Astrocyte (in vitro differentiated cells and primary cell): ENCODE results near the gene BTG2.
"Not testable (repeated sequence)": the region's sequence is repeated elsewhere in the genome, so short reads cannot be mapped to it uniquely, and the experiment has no call there.

Experiments
- EZH2 ChIP-seq: IDR thresholded peaks from 2 replicates; pipeline ENCODE4 v1.6.1; 2012; ENCODE audit warnings: mild to moderate bottlenecking, low read length, inconsistent platforms; ENCODE audit not compliant: insufficient read depth
- TF ChIP-seq, protein P1 (sequence below): IDR thresholded peaks from 2 replicates; pipeline ENCODE4 v1.5.1; 2011; ENCODE audit warnings: low read depth, mild to moderate bottlenecking, inconsistent platforms, low read length, moderate library complexity; ENCODE audit not compliant: insufficient read depth

DNA sequence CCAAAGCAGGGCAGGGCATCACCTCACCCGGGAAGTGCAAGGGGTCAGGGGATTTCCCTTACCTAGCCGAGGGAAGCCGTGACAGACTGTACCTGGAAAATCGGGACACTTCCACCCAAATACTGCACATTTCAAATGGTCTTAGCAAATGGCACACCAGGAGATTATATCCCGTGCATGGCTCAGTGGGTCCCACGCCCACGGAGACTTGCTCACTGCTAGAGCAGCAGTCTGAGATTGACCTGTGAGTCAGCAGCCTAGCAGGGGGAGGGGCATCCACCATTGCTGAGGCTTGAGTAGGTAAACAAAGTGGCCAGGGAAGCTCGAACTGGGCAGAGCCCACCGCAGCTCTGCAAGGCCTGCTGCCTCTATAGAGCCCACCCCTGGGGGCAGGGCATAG is 48.7 kb upstream of the BTG2 start:
- TF ChIP-seq, protein P1, sequence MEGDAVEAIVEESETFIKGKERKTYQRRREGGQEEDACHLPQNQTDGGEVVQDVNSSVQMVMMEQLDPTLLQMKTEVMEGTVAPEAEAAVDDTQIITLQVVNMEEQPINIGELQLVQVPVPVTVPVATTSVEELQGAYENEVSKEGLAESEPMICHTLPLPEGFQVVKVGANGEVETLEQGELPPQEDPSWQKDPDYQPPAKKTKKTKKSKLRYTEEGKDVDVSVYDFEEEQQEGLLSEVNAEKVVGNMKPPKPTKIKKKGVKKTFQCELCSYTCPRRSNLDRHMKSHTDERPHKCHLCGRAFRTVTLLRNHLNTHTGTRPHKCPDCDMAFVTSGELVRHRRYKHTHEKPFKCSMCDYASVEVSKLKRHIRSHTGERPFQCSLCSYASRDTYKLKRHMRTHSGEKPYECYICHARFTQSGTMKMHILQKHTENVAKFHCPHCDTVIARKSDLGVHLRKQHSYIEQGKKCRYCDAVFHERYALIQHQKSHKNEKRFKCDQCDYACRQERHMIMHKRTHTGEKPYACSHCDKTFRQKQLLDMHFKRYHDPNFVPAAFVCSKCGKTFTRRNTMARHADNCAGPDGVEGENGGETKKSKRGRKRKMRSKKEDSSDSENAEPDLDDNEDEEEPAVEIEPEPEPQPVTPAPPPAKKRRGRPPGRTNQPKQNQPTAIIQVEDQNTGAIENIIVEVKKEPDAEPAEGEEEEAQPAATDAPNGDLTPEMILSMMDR = not testable (repeated sequence)
- not testable (repeated sequence) for TF ChIP-seq EZH2
